IMR-90 (cell line): Measurements from ENCODE around the gene BEAN1. TPM values are rescaled to one million over a fixed set of nuclear protein-coding genes. Genes with fewer than 3 reads are reported as not detected.

Experiments used
- ATAC-seq: fragments of 200-7000 bp; cut with Tn5 transposase; 2 replicates; pipeline ENCODE4 v1.9.1; 2020; ENCODE audit warnings: low read depth, mild to moderate bottlenecking, moderate library complexity
- BruUV-seq: library from RNA; stranded (reverse); fragments of 400-500 nt; replicated peaks from 2 replicates; lab custom pipeline; 2021; lab: Mats Ljungman, UMichigan
- CTCF ChIA-PET: fragments of 300-600 bp; formaldehyde crosslinking; extraction: SDS; loops from one replicate; lab custom pipeline; 2021; ENCODE audit warnings: antibody characterized with exemption; lab: Yijun Ruan, JAX
- POLR2A ChIA-PET: fragments of 300-600 bp; sonication (Branson Sonifier 250); formaldehyde crosslinking; loops from one replicate; lab custom pipeline; 2022; ENCODE audit warnings: antibody characterized with exemption; ENCODE audit not compliant: unreplicated experiment; lab: Charles Lee
- DNase-seq: peaks from one replicate; pipeline ENCODE4 v3.0.0; 2013
- H2AFZ ChIP-seq: replicated peaks from 2 replicates; pipeline ENCODE3; 2013; ENCODE audit warnings: low read length, mild to moderate bottlenecking; ENCODE audit not compliant: poor library complexity
- H2AK5ac ChIP-seq: 2 replicates; pipeline ENCODE4 v1.6.1; 2013; ENCODE audit warnings: low read depth, low read length, inconsistent platforms
- H2AK9ac ChIP-seq: replicated peaks from 2 replicates; pipeline ENCODE3; 2013; ENCODE audit warnings: mild to moderate bottlenecking, low read depth, low read length, moderate library complexity; ENCODE audit not compliant: poor library complexity
- H2BK120ac ChIP-seq: 2 replicates; pipeline ENCODE4 v1.6.1; 2013; ENCODE audit warnings: low read depth, low read length, inconsistent platforms
- H2BK15ac ChIP-seq: 3 replicates; pipeline ENCODE4 v1.6.1; 2013; ENCODE audit warnings: low read depth, low read length, inconsistent platforms
- H2BK20ac ChIP-seq: 2 replicates; pipeline ENCODE4 v1.6.1; 2013; ENCODE audit warnings: low read depth, mild to moderate bottlenecking, inconsistent platforms, low read length, moderate library complexity
- H2BK5ac ChIP-seq: 2 replicates; pipeline ENCODE4 v1.6.1; 2013; ENCODE audit warnings: mild to moderate bottlenecking, low read depth, low read length, inconsistent platforms; ENCODE audit not compliant: poor library complexity, severe bottlenecking
- H3K14ac ChIP-seq: replicated peaks from 2 replicates; pipeline ENCODE4 v1.6.1; 2013; ENCODE audit warnings: low read depth, low read length, inconsistent platforms
- H3K18ac ChIP-seq: 2 replicates; pipeline ENCODE4 v1.6.1; 2013; ENCODE audit warnings: low read depth, low read length, control low read depth
- H3K23ac ChIP-seq: 2 replicates; pipeline ENCODE4 v1.6.1; 2013; ENCODE audit warnings: low read depth, low read length, inconsistent platforms
- H3K27ac ChIP-seq: 2 replicates; pipeline ENCODE4 v1.5.1; 2013; ENCODE audit warnings: mild to moderate bottlenecking, control low read depth, low read length; ENCODE audit not compliant: insufficient read depth
- H3K27me3 ChIP-seq: 2 replicates; pipeline ENCODE4 v1.6.1; 2013; ENCODE audit warnings: low read length; ENCODE audit not compliant: control insufficient read depth, insufficient read depth
- H3K36me3 ChIP-seq: 2 replicates; pipeline ENCODE4 v1.6.1; 2013; ENCODE audit warnings: low read length, mixed read lengths; ENCODE audit not compliant: control insufficient read depth, insufficient read depth
- H3K4ac ChIP-seq: 2 replicates; pipeline ENCODE4 v1.6.1; 2013; ENCODE audit warnings: low read depth, low read length, inconsistent platforms
- H3K4me1 ChIP-seq: 2 replicates; pipeline ENCODE4 v1.6.1; 2013; ENCODE audit warnings: low read length, mixed read lengths; ENCODE audit not compliant: control insufficient read depth, insufficient read depth
- H3K4me2 ChIP-seq: 2 replicates; pipeline ENCODE4 v1.6.1; 2013; ENCODE audit warnings: low read depth, mild to moderate bottlenecking, control low read depth, low read length, moderate library complexity
- H3K4me3 ChIP-seq: 2 replicates; pipeline ENCODE4 v1.5.1; 2013; ENCODE audit warnings: low read depth, mild to moderate bottlenecking, control low read depth, low read length, moderate library complexity; ENCODE audit not compliant: insufficient read depth
- H3K56ac ChIP-seq: 2 replicates; pipeline ENCODE4 v1.6.1; 2013; ENCODE audit warnings: low read length, inconsistent platforms; ENCODE audit not compliant: insufficient read depth; ENCODE audit errors: extremely low read depth
- H3K79me1 ChIP-seq, 2 experiments: 2 replicates each; pipeline ENCODE4 v1.6.1; 2013; ENCODE audit warnings: low read length in 2 of 2, inconsistent platforms in 1 of 2, low read depth in 1 of 2
- H3K9ac ChIP-seq: 2 replicates; pipeline ENCODE4 v1.6.1; 2013; ENCODE audit warnings: low read depth, low read length, control low read depth
- H3K9me1 ChIP-seq: 2 replicates; pipeline ENCODE4 v1.6.1; 2013; ENCODE audit warnings: low read length, inconsistent platforms; ENCODE audit not compliant: insufficient read depth
- H3K9me3 ChIP-seq: 2 replicates; pipeline ENCODE4 v1.6.1; 2013; ENCODE audit warnings: low read length; ENCODE audit not compliant: control insufficient read depth, insufficient read depth
- H4K20me1 ChIP-seq: 2 replicates; pipeline ENCODE4 v1.6.1; 2013; ENCODE audit warnings: low read length, inconsistent platforms; ENCODE audit not compliant: insufficient read depth
- H4K5ac ChIP-seq: 2 replicates; pipeline ENCODE4 v1.6.1; 2013; ENCODE audit warnings: mild to moderate bottlenecking, low read depth, low read length, control low read depth
- H4K8ac ChIP-seq, 2 experiments: 2 replicates each; pipeline ENCODE4 v1.6.1; 2013; ENCODE audit warnings: low read depth in 2 of 2, low read length in 2 of 2, control low read depth in 1 of 2, inconsistent platforms in 1 of 2
- H4K91ac ChIP-seq: 2 replicates; pipeline ENCODE4 v1.6.1; 2013; ENCODE audit warnings: low read depth, low read length, inconsistent platforms; ENCODE audit not compliant: insufficient read depth
- RFX5 ChIP-seq: IDR thresholded peaks from 2 replicates; pipeline ENCODE4 v1.8.0; 2012; ENCODE audit warnings: low read depth, mild to moderate bottlenecking, low read length, moderate library complexity
- WGBS, 2 experiments: methylation state at CpG; one replicate each; pipeline versions ENCODE4 v1.1.5 to v1.1.7; 2013; ENCODE audit warnings: missing lambda C conversion rate in 2 of 2; ENCODE audit not compliant: insufficient read length in 1 of 2; ENCODE audit errors: extremely low coverage in 2 of 2; 5-methylcytosine and 5-hydroxymethylcytosine counted together
- dilution Hi-C: fragments of 300-500 bp; cut with HindIII; formaldehyde crosslinking; loops from one replicate; pipeline ENCODE4 v1.14.3; 2018; ENCODE audit warnings: low sequenced_read_pairs; ENCODE audit not compliant: unreplicated experiment
- in situ Hi-C: fragments of 300-500 bp; cut with MboI; formaldehyde crosslinking; loops from 3 replicates; pipeline ENCODE4 v1.14.3; 2019; ENCODE audit warnings: low sequenced_read_pairs, inconsistent platforms, mixed read lengths
- intact Hi-C: fragments of 100-400 bp; cut with micrococcal nuclease; formaldehyde crosslinking; loops from 2 replicates; pipeline ENCODE4 v1.10.0; 2022
- polyA plus RNA-seq, 3 experiments: library from polyadenylated mRNA; depleted of rRNA; stranded (reverse); fragments of >200 nt; gene quantifications; 2 replicates each; pipeline ENCODE4 v1.2.3, GENCODE V29; 2012; ENCODE audit warnings: low replicate concordance in 1 of 3
- total RNA-seq: library from RNA; depleted of rRNA; stranded (reverse); fragments of >200 nt; gene quantifications from 2 replicates; pipeline ENCODE4 v1.2.3, GENCODE V29; 2012

Gene BEAN1
- total and polyA plus RNA-seq, 2 of the 4 experiments (the other 2 are of a cell fraction), result not detected

- intact Hi-C loops (no loop called here), dilution Hi-C loops (no loop called here), in situ Hi-C loops (loop anchor here (5.0 kb wide), 1 partner anchor 81 kb away; no protein-coding TSS in a partner anchor)
- Histone ChIP-seq H3K79me1 (no peaks in the 10 kb centered on the region), H3K56ac (no peak overlapping the region), H3K18ac (no peak overlapping the region), H3K4ac (no peak overlapping the region), H4K8ac (no peak overlapping the region), H2AK9ac (no peak overlapping the region), H2BK120ac (no peak overlapping the region), H3K9me1 (0 out of 2 replicates have a peak, but pooled peaks cover 3% of the 10 kb centered on the region), H3K9ac (no peak overlapping the region), H2BK15ac (no peak overlapping the region), H3K9me3 (0 out of 2 replicates have a peak, but pooled peaks cover 3% of the 10 kb centered on the region), H3K4me1 (peaks cover 11% of the 10 kb centered on the region; the same call in 1 of the 2 replicates), H3K27ac (no peak overlapping the region), H4K20me1 (no peaks in the 10 kb centered on the region), H2AK5ac (no peak overlapping the region), H4K5ac (no peak overlapping the region), H3K4me2 (no peak overlapping the region), H3K4me3 (no peak overlapping the region), H2BK20ac (no peak overlapping the region), H2AFZ (no peak overlapping the region), H3K27me3 (no peaks in the 10 kb centered on the region), H2BK5ac (no peak overlapping the region), H3K36me3 (no peaks in the 10 kb centered on the region), H4K91ac (no peak overlapping the region), H3K23ac (no peak overlapping the region), H3K14ac (no peak overlapping the region)
- WGBS, 2 experiments, result 100% methylated on average over 1 of the region's 1 CpG; no CpG with 5 or more reads in 1 of the 2 experiments
- TF ChIP-seq RFX5, result no peak
- ATAC-seq (no peak), DNase-seq (no peak)
- no TSS peak for BruUV-seq
- POLR2A ChIA-PET, result interaction anchor here (0.6 kb wide), 1 partner anchor 27 kb away, joined by 5 read pairs; no protein-coding TSS in a partner anchor
- CTCF ChIA-PET, result interaction anchor here (1.1 to 1.4 kb wide), 2 partner anchors 27 to 81 kb away, joined by 3 read pairs; no protein-coding TSS in a partner anchor
These were observed 61.4 kb downstream of the BEAN1 start for GRCh38 chr16:66488505-66488904.
